Suppressor macrophage (primary cell): ENCODE measurements around the gene OTOP2.
"Not testable (repeated sequence)": the region's sequence is repeated elsewhere in the genome, so short reads cannot be mapped to it uniquely, and the experiment has no call there.

ENCODE experiments used
- DNase-seq, 4 experiments: peaks; one replicate each; pipeline ENCODE4 v3.0.0-alpha.2; 2020 to 2022

The OTOP2 gene

DNA sequence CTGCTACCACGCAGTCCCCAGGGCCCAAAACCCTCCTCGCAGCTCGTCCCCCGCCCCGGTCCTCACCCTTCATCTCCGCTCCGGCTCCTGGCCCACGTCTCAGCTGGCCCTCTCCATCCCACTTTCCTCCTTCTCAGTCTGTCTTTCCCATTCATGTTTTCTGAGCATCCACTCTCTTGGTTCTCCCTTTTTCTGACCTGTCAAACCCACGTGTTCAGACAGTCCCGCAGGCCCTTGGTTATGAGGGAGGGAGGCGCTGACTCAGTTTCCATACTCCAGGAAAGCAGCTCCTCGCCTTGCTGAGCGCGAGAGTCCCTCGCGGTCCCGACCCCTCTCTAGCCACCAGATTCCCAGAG is 48.9 kb downstream of the OTOP2 start:
- DNase-seq = no peak

DNA sequence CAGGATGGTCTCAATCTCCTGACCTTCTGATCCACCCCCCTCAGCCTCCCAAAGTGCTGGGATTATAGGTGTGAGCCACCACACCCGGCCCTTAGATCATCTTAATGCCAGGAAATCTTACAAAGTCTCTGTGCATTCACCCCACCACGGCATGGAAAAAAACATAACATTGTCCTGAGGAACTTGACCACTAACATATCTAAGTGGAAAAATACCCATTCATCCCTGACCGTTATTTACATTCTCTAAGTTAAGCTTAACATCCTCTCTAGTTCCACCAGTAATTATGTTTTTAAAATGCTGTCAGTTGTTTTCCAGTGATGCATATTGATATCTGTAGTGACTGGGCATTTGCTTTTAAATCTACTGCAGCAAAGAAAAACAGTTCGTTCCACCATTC is 51.9 kb downstream of the OTOP2 start:
- DNase-seq = no peak

DNA sequence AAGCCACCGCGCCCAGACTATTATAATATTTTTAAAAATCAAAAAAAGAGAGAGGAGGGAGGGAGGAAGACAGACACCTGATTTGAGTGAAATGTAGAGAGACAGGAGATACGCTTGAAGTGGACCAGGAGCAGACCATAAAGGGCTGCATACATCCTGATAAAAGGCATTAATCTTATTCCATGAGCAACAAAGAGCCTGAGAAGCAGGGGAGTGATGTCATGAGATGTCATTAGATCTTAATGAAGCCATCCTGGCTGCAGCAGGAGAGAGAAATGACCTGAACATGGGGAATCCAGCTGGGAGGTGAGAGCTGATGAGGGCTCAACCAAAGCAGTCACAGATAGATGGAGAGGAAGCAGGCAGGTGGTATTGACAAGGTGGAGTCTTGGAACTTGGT is 53.7 kb downstream of the OTOP2 start:
- no peak for DNase-seq

DNA sequence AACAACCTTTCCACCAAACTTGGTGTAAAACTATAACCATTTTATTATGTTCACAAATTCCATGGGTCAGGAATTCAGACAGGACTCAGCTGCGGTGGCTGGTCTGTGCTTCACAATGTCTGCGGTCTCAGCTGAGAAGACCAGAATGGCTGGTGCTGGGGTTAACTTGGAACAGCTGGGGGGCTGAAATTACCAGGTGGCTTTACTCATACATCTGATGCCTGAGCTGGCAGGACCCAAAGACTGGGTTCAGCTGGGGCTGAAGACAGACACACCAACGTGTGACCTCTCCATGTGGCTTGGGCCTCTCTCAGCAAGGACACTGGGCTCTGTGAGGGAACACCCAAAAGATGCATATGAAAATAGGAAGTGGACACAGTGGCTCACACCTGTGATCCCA is 54.2 kb downstream of the OTOP2 start:
- DNase-seq = no peak

DNA sequence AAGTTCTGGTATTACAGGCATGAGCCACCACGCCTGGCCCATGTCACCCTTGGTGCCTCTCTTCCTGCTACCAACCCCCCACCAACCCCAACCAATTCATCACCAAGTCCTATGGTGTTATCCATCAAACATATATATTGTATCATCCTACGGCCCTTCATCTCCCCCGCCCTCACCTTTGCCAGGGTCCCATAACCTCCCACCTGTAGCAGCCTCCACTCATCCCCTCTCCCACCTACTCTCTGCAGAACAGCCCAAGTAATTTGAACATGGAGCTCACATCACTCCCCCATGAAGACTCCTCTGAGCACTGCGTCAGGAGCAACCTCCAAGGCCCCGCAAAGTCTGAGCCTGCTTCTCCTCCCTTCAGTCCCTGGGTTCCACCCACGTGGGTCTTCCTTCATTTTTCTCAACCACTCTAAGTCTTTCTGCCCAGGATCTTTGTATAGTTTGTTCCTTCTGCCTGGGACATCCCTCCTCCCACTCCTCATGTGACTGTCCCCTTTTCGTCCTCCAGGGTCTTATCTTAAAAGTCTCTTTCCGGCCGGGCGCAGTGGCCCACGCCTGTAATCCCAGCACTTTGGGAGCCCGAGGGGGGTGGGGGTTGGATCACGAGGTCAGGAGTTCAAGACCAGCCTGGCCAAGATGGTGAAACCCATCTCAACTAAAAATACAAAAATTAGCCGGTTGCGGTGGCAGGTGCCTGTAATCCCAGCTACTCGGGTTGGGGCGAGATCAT is 55.5 kb downstream of the OTOP2 start:
- no peak for DNase-seq

DNA sequence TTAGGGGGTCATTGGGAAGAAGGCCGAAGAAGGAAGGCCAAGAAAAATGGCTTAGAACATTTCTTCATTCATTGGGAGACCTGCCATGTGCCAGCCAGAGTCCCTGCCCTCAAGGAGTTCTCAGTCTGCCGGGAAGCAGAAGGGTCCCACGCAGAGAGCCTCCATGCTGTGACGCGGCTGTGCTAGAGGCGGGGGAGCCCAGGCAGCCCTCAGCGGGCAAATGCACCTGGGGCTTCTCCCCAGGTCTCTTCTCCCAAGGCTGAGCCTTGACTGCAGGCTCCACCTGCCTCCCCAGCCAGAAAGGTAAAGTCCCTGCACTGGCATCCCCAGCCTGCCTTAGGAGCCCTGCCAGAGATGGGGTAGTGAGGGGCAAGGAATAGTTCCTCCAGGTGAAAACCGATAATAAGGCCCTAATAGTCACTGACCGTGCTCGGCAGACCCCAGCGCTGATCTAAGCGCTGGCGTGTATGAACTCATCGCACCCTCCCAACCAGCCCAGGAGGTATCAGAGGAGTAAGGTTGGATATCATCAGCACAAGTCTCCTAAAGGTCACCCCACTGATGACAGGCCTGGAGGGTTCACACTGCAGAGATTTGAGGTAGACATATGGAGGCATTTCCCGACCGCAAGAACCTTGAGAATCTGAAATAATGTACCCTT is 57.4 kb downstream of the OTOP2 start:
- no peak for DNase-seq

DNA sequence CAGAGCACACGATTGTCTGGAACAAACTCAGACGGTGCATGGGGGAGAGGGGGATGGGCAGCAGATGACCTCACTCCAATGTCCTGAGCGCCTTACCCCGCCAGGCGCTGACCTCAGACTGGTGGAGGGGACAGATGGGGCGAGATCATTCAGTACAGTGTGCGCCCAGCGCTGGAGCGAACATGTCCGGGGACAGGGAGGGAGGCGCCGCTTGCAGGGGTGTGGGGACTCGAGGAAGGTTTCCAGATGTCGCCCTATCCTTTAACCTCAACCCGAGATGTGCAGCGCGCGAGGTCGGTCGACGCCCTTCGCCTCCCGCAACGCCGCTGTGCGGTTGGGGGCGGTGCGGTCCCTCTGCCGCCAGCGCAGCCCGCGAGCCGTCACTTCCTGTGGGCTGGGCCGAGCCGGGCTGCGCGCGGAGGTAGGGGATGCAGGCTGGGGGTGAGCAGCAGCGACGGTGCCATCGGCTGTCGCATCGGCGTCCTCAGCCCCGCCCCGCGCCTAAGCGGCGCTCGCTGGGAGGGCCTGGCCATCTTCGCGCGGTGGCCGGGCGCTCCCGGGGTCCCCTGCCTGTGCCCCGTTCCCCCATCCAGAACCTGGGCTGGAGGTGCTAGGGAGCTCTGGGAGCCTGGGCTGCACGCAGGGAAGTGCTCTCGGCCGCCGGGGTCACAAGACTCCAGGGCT is 58.0 kb downstream of the OTOP2 start:
- DNase-seq = peak; percentile 39 to 60 (median 50)

DNA sequence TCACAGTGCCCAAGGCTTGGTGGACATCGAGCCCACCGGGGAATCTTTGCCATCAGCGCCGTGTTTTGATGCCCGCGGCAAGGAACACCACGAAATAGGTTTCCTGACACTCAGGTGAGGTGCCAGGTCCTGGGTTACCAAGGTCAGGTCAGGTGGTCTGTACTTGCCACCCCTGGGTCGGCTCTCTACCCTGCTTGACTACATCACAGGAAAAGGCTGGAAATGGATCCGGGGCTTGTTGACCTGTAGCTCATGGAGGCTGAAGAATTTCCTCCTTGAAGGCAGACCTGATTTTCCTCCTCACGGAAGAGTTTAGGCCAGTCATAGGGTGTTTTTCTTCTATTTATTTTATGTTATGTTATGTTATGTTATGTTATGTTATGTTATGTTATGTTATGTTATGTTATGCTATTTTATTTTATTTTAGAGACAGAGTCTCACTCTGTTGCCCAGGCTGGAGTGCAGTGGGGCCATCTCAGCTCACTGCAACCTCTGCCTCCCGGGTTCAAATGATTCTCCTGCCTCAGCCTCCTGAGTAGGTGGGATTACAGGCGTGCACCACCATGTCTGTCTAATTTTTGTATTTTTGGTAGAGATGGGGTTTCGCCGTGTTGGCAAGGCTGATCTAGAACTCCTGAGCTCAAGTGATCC is 58.7 kb downstream of the OTOP2 start:
- not testable (repeated sequence) for DNase-seq
